Measurements from ENCODE around the gene SREBF2. TPM values are rescaled to one million over a fixed set of nuclear protein-coding genes. Genes with fewer than 3 reads are reported as not detected.

SREBF2 gene
- total RNA-seq, 4 donors from 2014 or later: 97.5 to 160 (median 146) TPM

DNA sequence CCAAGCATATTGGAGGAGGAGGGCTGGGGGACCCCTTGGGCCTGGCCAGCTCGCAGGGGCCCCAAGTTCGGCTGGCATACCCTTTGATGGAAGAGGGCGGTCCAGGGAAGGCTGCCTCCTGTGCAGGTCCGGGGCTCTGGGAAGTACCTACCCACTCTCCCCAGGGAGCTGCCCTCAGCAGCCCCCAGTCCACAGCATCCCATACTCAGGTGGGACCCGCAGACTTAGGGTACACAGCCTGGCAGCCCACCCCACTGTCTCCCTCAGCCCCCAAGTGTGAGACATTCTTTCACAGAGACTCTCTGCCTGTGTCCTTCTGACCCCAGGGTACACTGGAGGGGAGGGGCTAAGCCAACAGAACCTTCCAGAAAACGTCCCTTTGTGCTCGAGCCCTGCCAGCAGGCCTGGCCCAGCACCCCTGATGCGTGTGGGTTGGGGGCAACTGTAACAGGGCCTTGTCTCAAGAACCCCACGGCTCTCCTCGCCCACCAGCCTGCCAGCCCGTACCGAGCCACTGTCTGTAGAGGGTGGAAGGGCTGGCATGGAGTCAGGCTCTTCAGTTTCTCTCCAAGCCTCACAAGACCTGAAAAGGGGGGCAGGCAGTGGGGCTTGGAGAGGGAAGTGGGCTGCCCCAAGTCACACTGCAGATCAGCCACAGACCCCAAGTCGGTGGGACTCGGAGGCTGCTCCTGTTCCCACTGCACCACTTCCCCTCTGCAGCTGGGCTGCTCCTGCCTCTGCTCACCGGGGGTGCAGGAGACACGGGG lies 100.7 kb downstream of the SREBF2 start:
- 80% methylated on average over 7 of the region's 16 CpGs for WGBS
- H3K27me3 ChIP-seq: no peaks in the 10 kb centered on the region
- TF ChIP-seq, protein P1, sequence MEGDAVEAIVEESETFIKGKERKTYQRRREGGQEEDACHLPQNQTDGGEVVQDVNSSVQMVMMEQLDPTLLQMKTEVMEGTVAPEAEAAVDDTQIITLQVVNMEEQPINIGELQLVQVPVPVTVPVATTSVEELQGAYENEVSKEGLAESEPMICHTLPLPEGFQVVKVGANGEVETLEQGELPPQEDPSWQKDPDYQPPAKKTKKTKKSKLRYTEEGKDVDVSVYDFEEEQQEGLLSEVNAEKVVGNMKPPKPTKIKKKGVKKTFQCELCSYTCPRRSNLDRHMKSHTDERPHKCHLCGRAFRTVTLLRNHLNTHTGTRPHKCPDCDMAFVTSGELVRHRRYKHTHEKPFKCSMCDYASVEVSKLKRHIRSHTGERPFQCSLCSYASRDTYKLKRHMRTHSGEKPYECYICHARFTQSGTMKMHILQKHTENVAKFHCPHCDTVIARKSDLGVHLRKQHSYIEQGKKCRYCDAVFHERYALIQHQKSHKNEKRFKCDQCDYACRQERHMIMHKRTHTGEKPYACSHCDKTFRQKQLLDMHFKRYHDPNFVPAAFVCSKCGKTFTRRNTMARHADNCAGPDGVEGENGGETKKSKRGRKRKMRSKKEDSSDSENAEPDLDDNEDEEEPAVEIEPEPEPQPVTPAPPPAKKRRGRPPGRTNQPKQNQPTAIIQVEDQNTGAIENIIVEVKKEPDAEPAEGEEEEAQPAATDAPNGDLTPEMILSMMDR (IDR thresholded peaks at IDR 0.05): no peak
- no peak for TF ChIP-seq POLR2AphosphoS5 (IDR thresholded peaks at IDR 0.05)
- no peak for TF ChIP-seq POLR2A (IDR thresholded peaks at IDR 0.05)
- no peaks in the 10 kb centered on the region for H3K36me3 ChIP-seq
- H3K4me3 ChIP-seq: no peak overlapping the region
- H3K9me3 ChIP-seq: no peaks in the 10 kb centered on the region
- no peak for DNase-seq (ENCODE audit: low spot score in 2 of 2)
- no peak overlapping the region for H3K27ac ChIP-seq
- no peaks in the 10 kb centered on the region for H3K4me1 ChIP-seq

DNA sequence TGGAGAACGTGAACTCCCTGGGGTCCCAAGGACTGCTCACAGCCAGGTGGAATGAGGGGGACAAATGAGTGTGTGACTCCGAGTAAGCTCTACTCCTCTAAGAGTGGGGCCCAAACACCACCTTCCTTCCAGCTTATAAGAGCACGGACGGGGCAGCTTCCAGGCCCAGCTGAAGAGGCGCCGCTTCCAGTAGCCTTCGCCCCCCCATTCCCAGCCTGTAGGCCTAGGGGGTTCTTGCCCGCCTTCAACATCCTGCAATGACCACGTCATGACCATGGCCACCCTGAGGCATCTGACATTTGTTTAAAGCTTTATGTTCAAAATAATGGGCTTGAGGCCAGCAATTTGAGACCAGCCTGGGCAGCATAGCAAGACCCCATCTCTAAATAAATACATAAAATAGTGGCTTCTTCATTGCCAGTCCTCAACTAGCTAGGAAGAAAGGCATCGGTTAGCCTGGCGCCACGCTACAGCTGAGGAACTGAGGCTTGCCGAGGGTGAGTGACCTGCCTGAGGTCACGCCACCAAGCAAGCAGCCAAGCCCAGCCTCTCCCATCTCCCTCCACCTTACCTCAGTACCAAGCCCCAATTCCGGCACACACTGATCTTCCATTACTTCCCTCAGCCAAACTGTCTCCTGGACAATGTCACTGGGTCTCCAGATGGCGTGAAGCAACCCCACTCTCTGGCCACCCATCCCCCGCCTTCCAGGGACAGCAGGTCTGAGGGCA lies 101.5 kb downstream of the SREBF2 start:
- H3K4me3 ChIP-seq: no peak overlapping the region
- H3K27ac ChIP-seq: no peak overlapping the region
- H3K27me3 ChIP-seq: no peaks in the 10 kb centered on the region
- no peaks in the 10 kb centered on the region for H3K4me1 ChIP-seq
- H3K36me3 ChIP-seq: no peaks in the 10 kb centered on the region
- TF ChIP-seq POLR2A (IDR thresholded peaks at IDR 0.05) (no peak), POLR2AphosphoS5 (IDR thresholded peaks at IDR 0.05) (no peak), EP300 (IDR thresholded peaks at IDR 0.05) (no peak)
- TF ChIP-seq, protein P1 (IDR thresholded peaks at IDR 0.05): no peak
- H3K9me3 ChIP-seq: no peaks in the 10 kb centered on the region
- WGBS: 92% methylated on average over 17 of the region's 17 CpGs
- no peak for DNase-seq (ENCODE audit: low spot score in 2 of 2)

DNA sequence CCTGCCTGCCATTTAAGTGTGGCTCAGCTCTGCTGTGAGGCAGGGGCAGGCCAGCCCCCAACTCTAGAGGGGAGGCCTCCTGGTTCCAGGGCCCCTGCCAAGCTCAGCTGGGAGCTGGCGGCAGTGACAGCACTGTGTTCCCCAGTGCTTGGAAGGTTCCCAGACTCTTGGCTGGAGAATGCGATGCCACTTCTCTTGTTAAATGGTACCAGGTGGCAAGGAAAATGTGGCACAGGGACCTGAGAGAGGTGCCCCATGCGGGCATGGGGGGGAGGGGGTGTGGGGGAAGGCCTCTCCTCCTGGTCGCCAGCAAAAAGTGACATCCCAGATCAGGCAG lies 102.1 kb downstream of the SREBF2 start:
- 80% methylated on average over 1 of the region's 4 CpGs for WGBS
- H3K27me3 ChIP-seq: no peaks in the 10 kb centered on the region
- H3K9me3 ChIP-seq: no peaks in the 10 kb centered on the region
- no peak for TF ChIP-seq POLR2A (IDR thresholded peaks at IDR 0.05)
- TF ChIP-seq EP300 (IDR thresholded peaks at IDR 0.05): no peak
- TF ChIP-seq, protein P1 (IDR thresholded peaks at IDR 0.05): no peak
- TF ChIP-seq POLR2AphosphoS5 (IDR thresholded peaks at IDR 0.05): no peak
- DNase-seq (ENCODE audit: low spot score in 2 of 2): no peak
- no peak overlapping the region for H3K27ac ChIP-seq
- H3K4me1 ChIP-seq: peaks cover 3% of the 10 kb centered on the region
- H3K4me3 ChIP-seq: no peak overlapping the region
- H3K36me3 ChIP-seq: no peaks in the 10 kb centered on the region

DNA sequence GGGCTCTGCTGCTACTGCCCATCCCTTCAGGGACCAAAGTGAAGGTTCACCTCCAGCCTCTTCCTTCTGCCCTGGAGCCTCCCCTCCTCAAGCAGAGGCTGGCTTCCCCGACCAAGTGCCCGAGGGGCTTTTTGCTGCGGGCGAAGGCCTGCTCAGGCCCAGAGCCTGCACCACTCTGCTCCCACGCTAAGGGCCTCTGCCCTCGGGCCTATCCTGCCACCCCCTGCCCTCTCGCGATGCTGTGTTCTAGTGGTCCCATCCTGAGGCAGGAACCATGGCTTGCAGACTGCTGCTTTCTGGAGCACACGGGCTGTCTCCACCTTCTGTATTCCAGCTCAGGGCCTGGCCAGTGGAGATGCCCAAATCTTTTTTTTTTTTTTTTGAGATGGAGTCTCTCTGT lies 102.6 kb downstream of the SREBF2 start:
- H3K27ac ChIP-seq: no peak overlapping the region
- TF ChIP-seq POLR2A (IDR thresholded peaks at IDR 0.05): no peak
- no peak for TF ChIP-seq POLR2AphosphoS5 (IDR thresholded peaks at IDR 0.05)
- no peak for TF ChIP-seq EP300 (IDR thresholded peaks at IDR 0.05)
- TF ChIP-seq, protein P1 (IDR thresholded peaks at IDR 0.05): no peak
- no peaks in the 10 kb centered on the region for H3K36me3 ChIP-seq
- H3K4me3 ChIP-seq: no peak overlapping the region
- WGBS: 96% methylated on average over 9 of the region's 9 CpGs
- H3K9me3 ChIP-seq: no peaks in the 10 kb centered on the region
- H3K27me3 ChIP-seq: no peaks in the 10 kb centered on the region
- no peak for DNase-seq (ENCODE audit: low spot score in 2 of 2)
- peaks cover 7% of the 10 kb centered on the region for H3K4me1 ChIP-seq

DNA sequence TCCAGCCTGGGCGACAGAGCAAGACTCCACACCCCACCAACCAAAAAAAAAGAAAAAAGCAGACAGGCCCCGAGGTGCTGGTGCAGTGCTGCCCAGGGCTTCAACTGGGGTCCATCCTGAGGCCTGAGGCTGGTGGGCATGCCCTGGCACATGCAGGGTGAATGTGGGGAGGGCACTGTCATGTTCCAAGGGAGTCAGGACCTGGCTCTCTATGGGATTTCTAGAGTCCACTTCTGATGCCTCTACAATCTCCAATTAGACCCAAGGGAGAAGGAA lies 103.9 kb downstream of the SREBF2 start:
- Histone ChIP-seq H3K36me3 (no peaks in the 10 kb centered on the region), H3K27me3 (no peaks in the 10 kb centered on the region), H3K4me3 (no peak overlapping the region), H3K27ac (no peak overlapping the region), H3K4me1 (peaks cover 17% of the 10 kb centered on the region), H3K9me3 (no peaks in the 10 kb centered on the region)
- TF ChIP-seq POLR2AphosphoS5 (IDR thresholded peaks at IDR 0.05) (no peak), POLR2A (IDR thresholded peaks at IDR 0.05) (no peak), EP300 (IDR thresholded peaks at IDR 0.05) (no peak)
- TF ChIP-seq, protein P1 (IDR thresholded peaks at IDR 0.05): no peak
- no peak for DNase-seq (ENCODE audit: low spot score in 2 of 2)
- WGBS: 100% methylated on average over 1 of the region's 2 CpGs
